Measurements from ENCODE around the gene ARHGAP15. TPM values are rescaled to one million over a fixed set of nuclear protein-coding genes. Genes with fewer than 3 reads are reported as not detected.

The ARHGAP15 gene
- total RNA-seq, 2 donors from 2014 or later: 0.86 TPM; not detected in 1

- no peaks in the 10 kb centered on the region for H3K9me3 Mint-ChIP-seq
- no peak overlapping the region for H3K27ac Mint-ChIP-seq
- H3K36me3 Mint-ChIP-seq (ENCODE audit: low read depth): no peaks in the 10 kb centered on the region
- no peak for TF ChIP-seq CTCF (conservative IDR thresholded peaks at IDR 0.05)
- 92 to 100% methylated on average over 2 to 3 of the region's 3 CpGs for WGBS, 2 experiments (ENCODE audit: insufficient coverage in 1 of 2, insufficient read length in 1 of 2)
- Histone ChIP-seq H3K27ac (ENCODE audit: low read depth, low read length) (no peak overlapping the region), H3K9ac (ENCODE audit: extremely low read depth, low read length, poor library complexity, severe bottlenecking) (no peak overlapping the region), H3K4me3 (ENCODE audit: low read length) (no peak overlapping the region), H3K9me3 (ENCODE audit: control insufficient read depth, low read length) (no peaks in the 10 kb centered on the region), H3K4me1 (ENCODE audit: control insufficient read depth, insufficient read depth, low read length) (no peaks in the 10 kb centered on the region), H3K36me3 (ENCODE audit: control insufficient read depth, insufficient read depth, low read length) (no peaks in the 10 kb centered on the region), H3K27me3 (ENCODE audit: control insufficient read depth, insufficient read depth, low read length, poor library complexity, severe bottlenecking) (no peaks in the 10 kb centered on the region)
- peaks cover 11% of the 10 kb centered on the region for H3K4me1 Mint-ChIP-seq
- no peak overlapping the region for H3K4me3 Mint-ChIP-seq
- H3K27me3 Mint-ChIP-seq (ENCODE audit: insufficient read depth): no peaks in the 10 kb centered on the region
- no peak for DNase-seq
Observed at GRCh38 chr2:143736904-143737303, 607.7 kb downstream of the ARHGAP15 start.

GRCh38 chr2:143740431-143740830, 611.2 kb downstream of the ARHGAP15 start:
- no peak overlapping the region for H3K27ac Mint-ChIP-seq
- DNase-seq: no peak
- Histone ChIP-seq H3K27me3 (ENCODE audit: control insufficient read depth, insufficient read depth, low read length, poor library complexity, severe bottlenecking) (no peaks in the 10 kb centered on the region), H3K9me3 (ENCODE audit: control insufficient read depth, low read length) (no peaks in the 10 kb centered on the region), H3K4me3 (ENCODE audit: low read length) (no peak overlapping the region), H3K4me1 (ENCODE audit: control insufficient read depth, insufficient read depth, low read length) (no peaks in the 10 kb centered on the region), H3K9ac (ENCODE audit: extremely low read depth, low read length, poor library complexity, severe bottlenecking) (no peak overlapping the region), H3K27ac (ENCODE audit: low read depth, low read length) (no peak overlapping the region), H3K36me3 (ENCODE audit: control insufficient read depth, insufficient read depth, low read length) (no peaks in the 10 kb centered on the region)
- H3K36me3 Mint-ChIP-seq (ENCODE audit: low read depth): no peaks in the 10 kb centered on the region
- no peaks in the 10 kb centered on the region for H3K9me3 Mint-ChIP-seq
- H3K4me1 Mint-ChIP-seq: peaks cover 11% of the 10 kb centered on the region
- 87 to 90% methylated on average over 5 of the region's 5 CpGs for WGBS, 2 experiments (ENCODE audit: insufficient coverage in 1 of 2, insufficient read length in 1 of 2)
- TF ChIP-seq CTCF (conservative IDR thresholded peaks at IDR 0.05): no peak
- H3K4me3 Mint-ChIP-seq: no peak overlapping the region
- H3K27me3 Mint-ChIP-seq (ENCODE audit: insufficient read depth): no peaks in the 10 kb centered on the region

- H3K4me1 ChIP-seq (ENCODE audit: control insufficient read depth, insufficient read depth, low read length): no peaks in the 10 kb centered on the region
- no peak overlapping the region for H3K4me3 Mint-ChIP-seq
- H3K27ac ChIP-seq (ENCODE audit: low read depth, low read length): no peak overlapping the region
- DNase-seq: no peak
- no peak overlapping the region for H3K9ac ChIP-seq (ENCODE audit: extremely low read depth, low read length, poor library complexity, severe bottlenecking)
- no peak for TF ChIP-seq CTCF (conservative IDR thresholded peaks at IDR 0.05)
- H3K9me3 ChIP-seq (ENCODE audit: control insufficient read depth, low read length): no peaks in the 10 kb centered on the region
- H3K36me3 ChIP-seq (ENCODE audit: control insufficient read depth, insufficient read depth, low read length): no peaks in the 10 kb centered on the region
- H3K9me3 Mint-ChIP-seq: no peaks in the 10 kb centered on the region
- no peaks in the 10 kb centered on the region for H3K27me3 Mint-ChIP-seq (ENCODE audit: insufficient read depth)
- no peaks in the 10 kb centered on the region for H3K36me3 Mint-ChIP-seq (ENCODE audit: low read depth)
- H3K27me3 ChIP-seq (ENCODE audit: control insufficient read depth, insufficient read depth, low read length, poor library complexity, severe bottlenecking): no peaks in the 10 kb centered on the region
- H3K27ac Mint-ChIP-seq: no peak overlapping the region
- no peak overlapping the region for H3K4me3 ChIP-seq (ENCODE audit: low read length)
- H3K4me1 Mint-ChIP-seq: peaks cover 11% of the 10 kb centered on the region
Observed at GRCh38 chr2:143741205-143741604, 612.0 kb downstream of the ARHGAP15 start.
